ENCODE measurements around the gene TMEM184C. TPM values are rescaled to one million over a fixed set of nuclear protein-coding genes. Genes with fewer than 3 reads are reported as not detected.

Gene TMEM184C
- total RNA-seq, 4 donors from 2014 or later, result 14.9 to 40.3 (median 25.5) TPM

- H3K4me3 ChIP-seq, result no peak overlapping the region
- in situ Hi-C loops (cut with MboI; ENCODE audit: low pct_ligation_motif_present in 1 of 4, low pct_unique_long_range_greater_than_20kb in 1 of 4, low sequenced_read_pairs in 3 of 4), result no loop called here
- no peak for TF ChIP-seq CTCF (IDR thresholded peaks at IDR 0.05)
- no peak for TF ChIP-seq POLR2AphosphoS5 (IDR thresholded peaks at IDR 0.05)
- TF ChIP-seq EP300 (IDR thresholded peaks at IDR 0.05; ENCODE audit: low read depth), result no peak
- TF ChIP-seq POLR2A (IDR thresholded peaks at IDR 0.05), result no peak
- peaks cover 6 to 12% (median 7%) of the 10 kb centered on the region in 4 donors for H3K4me1 ChIP-seq
- WGBS, 2 donors (ENCODE audit: low coverage in 1 of 2), result 77 to 81% methylated on average over 5 of the region's 5 CpGs
- H3K9me3 ChIP-seq, result no peaks in the 10 kb centered on the region
- H3K27me3 ChIP-seq, result no peaks in the 10 kb centered on the region
- no peak overlapping the region for H3K27ac ChIP-seq
- no peak for DNase-seq
- intact Hi-C loops (cut with DNase I; ENCODE audit: low total_unique reads), result no loop called here
- H3K36me3 ChIP-seq, result no peaks in the 10 kb centered on the region
These were observed 60.9 kb downstream of the TMEM184C start for GRCh38 chr4:147678106-147678505.

GRCh38 chr4:147678796-147679549, 61.8 kb downstream of the TMEM184C start:
- DNase-seq, result no peak
- WGBS, 2 donors (ENCODE audit: low coverage in 1 of 2), result 89 to 96% methylated on average over 2 to 12 of the region's 12 CpGs
- TF ChIP-seq CTCF (IDR thresholded peaks at IDR 0.05) (no peak), EP300 (IDR thresholded peaks at IDR 0.05; ENCODE audit: low read depth) (no peak), POLR2AphosphoS5 (IDR thresholded peaks at IDR 0.05) (no peak), POLR2A (IDR thresholded peaks at IDR 0.05) (no peak)
- H3K27me3 ChIP-seq, result no peaks in the 10 kb centered on the region
- in situ Hi-C loops (cut with MboI; ENCODE audit: low pct_ligation_motif_present in 1 of 4, low pct_unique_long_range_greater_than_20kb in 1 of 4, low sequenced_read_pairs in 3 of 4), result no loop called here
- H3K4me3 ChIP-seq, result no peak overlapping the region
- H3K36me3 ChIP-seq, result no peaks in the 10 kb centered on the region
- intact Hi-C loops (cut with DNase I; ENCODE audit: low total_unique reads), result no loop called here
- H3K27ac ChIP-seq, result no peak overlapping the region
- no peaks in the 10 kb centered on the region for H3K9me3 ChIP-seq
- peaks cover 6 to 13% (median 8%) of the 10 kb centered on the region in 4 donors for H3K4me1 ChIP-seq

GRCh38 chr4:147682755-147683154, 65.6 kb downstream of the TMEM184C start:
- no peak for DNase-seq
- H3K4me3 ChIP-seq, result peak overlapping the region in 3 of 4 donors; percentile 68 to 85 (median 71)

More at GRCh38 chr4:147682755-147683154, 65.6 kb downstream of the TMEM184C start:
- Histone ChIP-seq H3K27ac (peak overlapping the region; percentile 89 to 93 (median 90)), H3K27me3 (no peaks in the 10 kb centered on the region), H3K4me1 (peaks cover 6 to 19% (median 11%) of the 10 kb centered on the region in 4 donors), H3K9me3 (no peaks in the 10 kb centered on the region), H3K36me3 (no peaks in the 10 kb centered on the region)
- 62 to 66% methylated on average over 2 to 3 of the region's 3 CpGs for WGBS, 2 donors (ENCODE audit: low coverage in 1 of 2)
- no peak for TF ChIP-seq EP300 (IDR thresholded peaks at IDR 0.05; ENCODE audit: low read depth)
- no peak for TF ChIP-seq POLR2A (IDR thresholded peaks at IDR 0.05)
- no peak for TF ChIP-seq CTCF (IDR thresholded peaks at IDR 0.05)
- no peak for TF ChIP-seq POLR2AphosphoS5 (IDR thresholded peaks at IDR 0.05)
- in situ Hi-C loops (cut with MboI; ENCODE audit: low pct_ligation_motif_present in 1 of 4, low pct_unique_long_range_greater_than_20kb in 1 of 4, low sequenced_read_pairs in 3 of 4), result no loop called here
- intact Hi-C loops (cut with DNase I; ENCODE audit: low total_unique reads), result no loop called here

All from transverse colon (tissue), 4 donors.